Breast epithelium (tissue), 4 donors: Measurements from ENCODE around the gene JAG1. TPM values are rescaled to one million over a fixed set of nuclear protein-coding genes. Genes with fewer than 3 reads are reported as not detected.

Experiments
- DNase-seq, 2 donors: peaks; one replicate each; pipeline ENCODE4 v3.0.0-alpha.2; 2019; ENCODE audit warnings: low spot score in 2 of 2
- H3K27ac ChIP-seq, 2 donors: fragments of 200-600 bp; sonication (generic) in 1 of 2; one replicate each; pipeline ENCODE4 v1.5.1; 2016 to 2019; ENCODE audit warnings: mild to moderate bottlenecking in 1 of 2
- H3K27me3 ChIP-seq, 2 donors: fragments of 200-600 bp; sonication (generic) in 1 of 2; one replicate each; pipeline versions ENCODE4 v1.5.1 to v1.6.0; 2017 to 2019; ENCODE audit warnings: control low read depth in 1 of 2, mild to moderate bottlenecking in 1 of 2
- H3K36me3 ChIP-seq: fragments of 200-600 bp; one replicate; pipeline ENCODE4 v1.5.1; 2019
- H3K4me1 ChIP-seq, 2 donors: fragments of 200-600 bp; sonication (generic); one replicate each; pipeline ENCODE4 v1.5.1; 2016 to 2019; ENCODE audit warnings: control low read depth in 1 of 2
- H3K4me3 ChIP-seq, 3 donors: fragments of 200-600 bp; sonication (generic); 1 replicate in 2 of 3; 2 replicates in 1 of 3; pipeline ENCODE4 v1.5.1; 2016 to 2019; ENCODE audit warnings: mild to moderate bottlenecking in 3 of 3, moderate library complexity in 2 of 3
- H3K9me3 ChIP-seq, 2 donors: fragments of 200-600 bp; sonication (generic) in 1 of 2; one replicate each; pipeline ENCODE4 v1.5.1; 2016 to 2019; ENCODE audit warnings: control low read depth in 1 of 2
- POLR2A ChIP-seq: fragments of 450-650 bp; IDR thresholded peaks from one replicate; pipeline ENCODE4 v1.6.1; 2016; ENCODE audit warnings: antibody characterized with exemption, mild to moderate bottlenecking, moderate library complexity
- POLR2AphosphoS5 ChIP-seq, 3 donors: sonication (generic); formaldehyde crosslinking; IDR thresholded peaks; one replicate each; pipeline ENCODE4 v1.6.1; 2017; ENCODE audit warnings: antibody characterized with exemption in 3 of 3
- intact Hi-C: fragments of 100-400 bp; cut with DNase I; formaldehyde crosslinking; loops from one replicate; pipeline ENCODE4 v1.15.1; 2023; ENCODE audit warnings: low total_unique reads
- total RNA-seq, 3 donors: library from RNA; depleted of rRNA; stranded (reverse); fragments of >200 nt; gene quantifications; one replicate each; pipeline ENCODE4 v1.1.0, GENCODE V29; 2016
- TF ChIP-seq, protein P1 (sequence below), 3 donors: fragments of 450-650 bp; IDR thresholded peaks; one replicate each; pipeline ENCODE4 v1.5.1; 2016 to 2017; ENCODE audit warnings: antibody characterized with exemption in 3 of 3, mild to moderate bottlenecking in 3 of 3, moderate library complexity in 3 of 3

The JAG1 gene
- total RNA-seq, 3 donors from 2014 or later: 49.0 to 97.9 (median 75.7) TPM

DNA sequence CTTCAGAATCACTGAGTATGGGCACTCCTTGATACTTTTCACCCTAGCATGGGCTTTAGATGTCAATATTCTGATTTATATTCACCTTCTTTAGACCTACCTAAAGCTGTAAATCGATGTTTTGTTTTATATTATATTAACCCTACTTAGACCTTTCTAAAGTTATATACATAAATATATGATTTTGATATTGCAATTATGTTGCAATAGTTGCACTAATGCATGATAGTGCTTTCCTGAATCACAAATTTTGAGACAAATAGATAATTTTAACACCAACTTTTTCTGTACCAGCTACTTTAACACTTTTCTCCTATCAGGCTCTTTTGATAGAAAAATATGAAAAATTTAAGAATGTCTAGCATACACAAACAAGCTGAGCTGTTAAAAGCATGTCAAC is 34.0 kb upstream of the JAG1 start:
- DNase-seq: no peak
- Histone ChIP-seq H3K4me1 (no peaks in the 10 kb centered on the region), H3K36me3 (no peaks in the 10 kb centered on the region), H3K27ac (no peak overlapping the region), H3K4me3 (no peak overlapping the region), H3K27me3 (no peaks in the 10 kb centered on the region), H3K9me3 (no peaks in the 10 kb centered on the region)
- TF ChIP-seq POLR2A: no peak
- no peak for TF ChIP-seq POLR2AphosphoS5 (IDR thresholded peaks at IDR 0.05)
- TF ChIP-seq, protein P1, sequence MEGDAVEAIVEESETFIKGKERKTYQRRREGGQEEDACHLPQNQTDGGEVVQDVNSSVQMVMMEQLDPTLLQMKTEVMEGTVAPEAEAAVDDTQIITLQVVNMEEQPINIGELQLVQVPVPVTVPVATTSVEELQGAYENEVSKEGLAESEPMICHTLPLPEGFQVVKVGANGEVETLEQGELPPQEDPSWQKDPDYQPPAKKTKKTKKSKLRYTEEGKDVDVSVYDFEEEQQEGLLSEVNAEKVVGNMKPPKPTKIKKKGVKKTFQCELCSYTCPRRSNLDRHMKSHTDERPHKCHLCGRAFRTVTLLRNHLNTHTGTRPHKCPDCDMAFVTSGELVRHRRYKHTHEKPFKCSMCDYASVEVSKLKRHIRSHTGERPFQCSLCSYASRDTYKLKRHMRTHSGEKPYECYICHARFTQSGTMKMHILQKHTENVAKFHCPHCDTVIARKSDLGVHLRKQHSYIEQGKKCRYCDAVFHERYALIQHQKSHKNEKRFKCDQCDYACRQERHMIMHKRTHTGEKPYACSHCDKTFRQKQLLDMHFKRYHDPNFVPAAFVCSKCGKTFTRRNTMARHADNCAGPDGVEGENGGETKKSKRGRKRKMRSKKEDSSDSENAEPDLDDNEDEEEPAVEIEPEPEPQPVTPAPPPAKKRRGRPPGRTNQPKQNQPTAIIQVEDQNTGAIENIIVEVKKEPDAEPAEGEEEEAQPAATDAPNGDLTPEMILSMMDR (IDR thresholded peaks at IDR 0.05): no peak
- intact Hi-C loops: no loop called here

GRCh38 chr20:10707068-10707467 is 33.3 kb upstream of the JAG1 start:
- Histone ChIP-seq H3K36me3 (no peaks in the 10 kb centered on the region), H3K27me3 (no peaks in the 10 kb centered on the region), H3K27ac (no peak overlapping the region), H3K4me1 (no peaks in the 10 kb centered on the region), H3K9me3 (no peaks in the 10 kb centered on the region), H3K4me3 (no peak overlapping the region)
- intact Hi-C loops: no loop called here
- TF ChIP-seq POLR2A (no peak), POLR2AphosphoS5 (IDR thresholded peaks at IDR 0.05) (no peak)
- TF ChIP-seq, protein P1 (IDR thresholded peaks at IDR 0.05): no peak
- DNase-seq: no peak

DNA sequence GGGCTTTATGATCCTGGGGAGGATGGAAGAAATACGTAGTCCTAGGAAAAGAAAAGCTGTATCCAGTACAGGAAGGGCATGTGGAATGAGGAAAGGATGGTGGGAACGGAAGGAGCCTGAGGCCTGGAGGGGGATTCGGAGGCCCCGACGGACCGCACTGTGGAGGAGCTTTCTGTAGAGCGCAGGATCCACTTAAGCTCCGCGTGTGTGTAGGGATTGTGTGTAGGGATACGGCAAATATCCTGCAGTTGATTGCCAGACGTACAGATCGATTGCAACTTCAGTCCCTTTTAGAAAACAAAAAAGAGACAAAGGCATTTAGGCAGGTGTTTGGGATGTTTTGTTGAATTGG is 32.6 kb upstream of the JAG1 start:
- Histone ChIP-seq H3K4me3 (no peak overlapping the region), H3K27ac (no peak overlapping the region), H3K36me3 (no peaks in the 10 kb centered on the region), H3K27me3 (no peaks in the 10 kb centered on the region), H3K4me1 (no peaks in the 10 kb centered on the region), H3K9me3 (no peaks in the 10 kb centered on the region)
- no peak for DNase-seq
- intact Hi-C loops: no loop called here
- TF ChIP-seq, protein P1 (IDR thresholded peaks at IDR 0.05): no peak
- TF ChIP-seq POLR2AphosphoS5 (IDR thresholded peaks at IDR 0.05) (no peak), POLR2A (no peak)

GRCh38 chr20:10705801-10706459 is 32.1 kb upstream of the JAG1 start:
- Histone ChIP-seq H3K36me3 (no peaks in the 10 kb centered on the region), H3K9me3 (no peaks in the 10 kb centered on the region), H3K27ac (no peak overlapping the region), H3K27me3 (no peaks in the 10 kb centered on the region), H3K4me1 (no peaks in the 10 kb centered on the region), H3K4me3 (no peak overlapping the region)
- intact Hi-C loops: no loop called here
- TF ChIP-seq, protein P1 (IDR thresholded peaks at IDR 0.05): no peak
- TF ChIP-seq POLR2AphosphoS5 (IDR thresholded peaks at IDR 0.05): no peak
- no peak for TF ChIP-seq POLR2A
- no peak for DNase-seq

DNA sequence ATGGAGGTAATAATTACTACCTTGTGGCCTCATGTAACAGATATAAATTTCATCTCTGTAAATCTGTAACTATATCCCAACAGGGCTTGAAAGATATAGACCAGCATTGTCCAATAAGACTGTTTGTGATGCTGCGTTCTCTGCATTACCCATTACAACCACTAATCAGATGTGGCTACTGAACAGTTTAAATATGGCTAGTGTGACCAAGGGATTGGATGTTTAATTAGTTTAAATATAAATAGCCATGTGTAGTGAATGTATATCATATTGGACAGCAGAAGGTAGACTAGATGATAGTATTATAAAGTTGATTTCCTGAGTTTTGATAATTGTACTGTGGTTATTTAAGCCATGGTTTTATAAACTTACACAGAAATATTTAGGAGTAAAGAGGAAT is 27.8 kb upstream of the JAG1 start:
- TF ChIP-seq POLR2AphosphoS5 (IDR thresholded peaks at IDR 0.05) (no peak), POLR2A (no peak)
- TF ChIP-seq, protein P1 (IDR thresholded peaks at IDR 0.05): no peak
- no peak for DNase-seq
- H3K27me3 ChIP-seq: no peaks in the 10 kb centered on the region
- no peaks in the 10 kb centered on the region for H3K36me3 ChIP-seq
- H3K4me1 ChIP-seq: no peaks in the 10 kb centered on the region
- H3K4me3 ChIP-seq: no peak overlapping the region
- no peak overlapping the region for H3K27ac ChIP-seq
- no peaks in the 10 kb centered on the region for H3K9me3 ChIP-seq
- intact Hi-C loops: no loop called here
